T-helper 9 cell (primary cell): Measurements from ENCODE around the gene P3H2.
"Not testable (repeated sequence)": the region's sequence is repeated elsewhere in the genome, so short reads cannot be mapped to it uniquely, and the experiment has no call there.

Experiments used
- DNase-seq: peaks from one replicate; pipeline ENCODE4 v3.0.0-alpha.2; 2020

Gene P3H2

GRCh38 chr3:189977174-189977573 lies 143.5 kb downstream of the P3H2 start:
- no peak for DNase-seq

GRCh38 chr3:189975391-189975990 lies 145.2 kb downstream of the P3H2 start:
- no peak for DNase-seq

GRCh38 chr3:189974359-189974758 lies 146.3 kb downstream of the P3H2 start:
- no peak for DNase-seq

GRCh38 chr3:189967254-189967865 lies 153.3 kb downstream of the P3H2 start:
- no peak for DNase-seq

GRCh38 chr3:189966843-189967242 lies 153.9 kb downstream of the P3H2 start:
- DNase-seq = no peak

- DNase-seq = no peak
Observed at GRCh38 chr3:189964623-189965332, 155.9 kb downstream of the P3H2 start.

GRCh38 chr3:189962466-189962865 lies 158.2 kb downstream of the P3H2 start:
- no peak for DNase-seq

- peak; percentile 42 for DNase-seq
Observed at GRCh38 chr3:189961522-189962161, 159.1 kb downstream of the P3H2 start.

- not testable (repeated sequence) for DNase-seq
Observed at GRCh38 chr3:189961086-189961485, 159.6 kb downstream of the P3H2 start.

- DNase-seq = no peak
Observed at GRCh38 chr3:189954733-189955665, 165.7 kb downstream of the P3H2 start.

GRCh38 chr3:189953551-189953950 lies 167.1 kb downstream of the P3H2 start:
- DNase-seq = no peak

- DNase-seq = no peak
Observed at GRCh38 chr3:189952272-189952671, 168.4 kb downstream of the P3H2 start.

GRCh38 chr3:189950258-189950657 lies 170.4 kb downstream of the P3H2 start:
- DNase-seq = no peak

- no peak for DNase-seq
Observed at GRCh38 chr3:189949580-189949979, 171.1 kb downstream of the P3H2 start.

- no peak for DNase-seq
Observed at GRCh38 chr3:189948724-189949045, 172.0 kb downstream of the P3H2 start.

GRCh38 chr3:189947948-189948723 lies 172.6 kb downstream of the P3H2 start:
- no peak for DNase-seq

- DNase-seq = no peak
Observed at GRCh38 chr3:189947068-189947467, 173.6 kb downstream of the P3H2 start.

- no peak for DNase-seq
Observed at GRCh38 chr3:189945935-189946709, 174.6 kb downstream of the P3H2 start.

- DNase-seq = no peak
Observed at GRCh38 chr3:189944285-189945145, 176.2 kb downstream of the P3H2 start.

GRCh38 chr3:189942948-189943347 lies 177.7 kb downstream of the P3H2 start:
- DNase-seq = no peak
